Fibroblast of peridontal ligament (primary cell): ENCODE measurements around the gene UBA1.

Source experiments
- DNase-seq: peaks from one replicate; pipeline ENCODE4 v3.0.0-alpha.2; 2010; ENCODE audit errors: extremely low read depth

Gene UBA1

GRCh38 chrX:47193475-47194193, at the start of gene UBA1:
TSS of gene UBA1 (plus strand) at chrX:47193829. CDS start at chrX:47198803, 4,974 bp downstream.
- DNase-seq, result peak; percentile 92

- DNase-seq, result peak; percentile 32
Observed at GRCh38 chrX:47143894-47144625, 49.6 kb upstream of the UBA1 start.

- DNase-seq, result peak; percentile 92
Observed at GRCh38 chrX:47144626-47145394, 48.8 kb upstream of the UBA1 start, which contains the start of the genes NDUFB11 and RBM10. TSS of gene NDUFB11 (minus strand) at chrX:47144702. CDS start at chrX:47144679, 23 bp downstream. TSS of gene RBM10 (plus strand) at chrX:47145221. CDS start at chrX:47147482, 2,261 bp downstream.

- DNase-seq, result peak; percentile 13
Observed at GRCh38 chrX:47145395-47146120, 48.1 kb upstream of the UBA1 start.

GRCh38 chrX:47146121-47146935, 47.3 kb upstream of the UBA1 start:
- no peak for DNase-seq

- no peak for DNase-seq
Observed at GRCh38 chrX:47146936-47147859, 46.4 kb upstream of the UBA1 start.

- DNase-seq, result no peak
Observed at GRCh38 chrX:47148946-47149345, 44.7 kb upstream of the UBA1 start.

GRCh38 chrX:47151435-47151834, 42.2 kb upstream of the UBA1 start:
- no peak for DNase-seq

GRCh38 chrX:47156611-47157520, 36.8 kb upstream of the UBA1 start:
- DNase-seq, result no peak

- DNase-seq, result no peak
Observed at GRCh38 chrX:47158131-47158530, 35.5 kb upstream of the UBA1 start.

- no peak for DNase-seq
Observed at GRCh38 chrX:47158781-47159180, 34.8 kb upstream of the UBA1 start.

- no peak for DNase-seq
Observed at GRCh38 chrX:47160781-47161180, 32.8 kb upstream of the UBA1 start.

GRCh38 chrX:47162927-47163583, 30.6 kb upstream of the UBA1 start:
- DNase-seq, result no peak

- DNase-seq, result no peak
Observed at GRCh38 chrX:47164420-47164819, 29.2 kb upstream of the UBA1 start.

- DNase-seq, result peak; percentile 67
Observed at GRCh38 chrX:47166126-47166525, 27.5 kb upstream of the UBA1 start.

- no peak for DNase-seq
Observed at GRCh38 chrX:47168495-47169073, 25.0 kb upstream of the UBA1 start.

- DNase-seq, result no peak
Observed at GRCh38 chrX:47169273-47169672, 24.4 kb upstream of the UBA1 start.
